Body of pancreas (tissue), 4 donors: ENCODE results near the gene OSBPL2. TPM values are rescaled to one million over a fixed set of nuclear protein-coding genes. Genes with fewer than 3 reads are reported as not detected.

Experiments used
- ATAC-seq: fragments of 150-250 bp; one replicate; pipeline ENCODE4 v1.9.1; 2016
- DNase-seq, 4 donors: peaks; one replicate each; pipeline ENCODE4 v3.0.0-alpha.2; 2019
- H3K27ac ChIP-seq, 4 donors: fragments of 200-600 bp; sonication (generic); 1 replicate in 3 of 4; 2 replicates in 1 of 4; pipeline versions ENCODE4 v1.5.1 to v1.6.1; 2016 to 2019; ENCODE audit warnings: mild to moderate bottlenecking in 1 of 4, mixed read lengths in 1 of 4, moderate library complexity in 1 of 4
- H3K27me3 ChIP-seq, 2 donors: fragments of 200-600 bp; sonication (generic); one replicate each; pipeline ENCODE4 v1.6.0; 2016; ENCODE audit warnings: mild to moderate bottlenecking in 1 of 2
- H3K36me3 ChIP-seq, 2 donors: fragments of 200-600 bp; sonication (generic); replicated peaks in 1 of 2; 2 replicates each; pipeline ENCODE4 v1.5.1; 2016; ENCODE audit warnings: low read depth in 2 of 2; ENCODE audit not compliant: insufficient read depth in 1 of 2
- H3K4me1 ChIP-seq: fragments of 200-600 bp; sonication (generic); one replicate; pipeline ENCODE4 v1.6.0; 2016
- H3K4me3 ChIP-seq, 2 donors: fragments of 200-600 bp; sonication (generic); 1 replicate in 1 of 2; 2 replicates in 1 of 2; pipeline ENCODE4 v1.5.1; 2016 to 2019
- H3K9me3 ChIP-seq, 3 donors: fragments of 200-600 bp; sonication (generic); 1 replicate in 2 of 3; 2 replicates in 1 of 3; pipeline ENCODE4 v1.5.1; 2016
- POLR2A ChIP-seq, 3 donors: fragments of 450-650 bp; IDR thresholded peaks; one replicate each; pipeline ENCODE4 v1.6.1; 2016; ENCODE audit warnings: antibody characterized with exemption in 3 of 3, mild to moderate bottlenecking in 2 of 3
- WGBS, 2 donors: methylation state at CpG; one replicate each; pipeline ENCODE4 v1.1.5; 2017; 5-methylcytosine and 5-hydroxymethylcytosine counted together
- intact Hi-C: fragments of 100-400 bp; cut with DNase I; formaldehyde crosslinking; loops from one replicate; pipeline ENCODE4 v1.15.1; 2023
- total RNA-seq, 2 donors: library from RNA; depleted of rRNA; stranded (reverse); fragments of >200 nt; gene quantifications; one replicate each; pipeline ENCODE4 v1.1.0, GENCODE V29; 2016
- TF ChIP-seq, protein P1 (sequence below), 7 experiments: fragments of 450-650 bp in 4 of 7; fragments of 200-600 bp in 3 of 7; sonication (generic) in 3 of 7; IDR thresholded peaks; one replicate each; pipeline ENCODE4 v1.5.1; 2016 to 2019; ENCODE audit warnings: antibody characterized with exemption in 7 of 7

OSBPL2 gene
- total RNA-seq, 2 donors from 2014 or later, result 54.5 to 71.9 TPM

GRCh38 chr20:62197801-62198200 is 40.5 kb upstream of the OSBPL2 start:
- peaks cover 14 to 19% of the 10 kb centered on the region in 2 donors for H3K36me3 ChIP-seq

GRCh38 chr20:62198496-62198895 is 39.8 kb upstream of the OSBPL2 start:
- intact Hi-C loops, result no loop called here
- ATAC-seq, result no peak
- H3K4me3 ChIP-seq, result no peak overlapping the region
- no peak for TF ChIP-seq POLR2A (IDR thresholded peaks at IDR 0.05)
- TF ChIP-seq, protein P1, sequence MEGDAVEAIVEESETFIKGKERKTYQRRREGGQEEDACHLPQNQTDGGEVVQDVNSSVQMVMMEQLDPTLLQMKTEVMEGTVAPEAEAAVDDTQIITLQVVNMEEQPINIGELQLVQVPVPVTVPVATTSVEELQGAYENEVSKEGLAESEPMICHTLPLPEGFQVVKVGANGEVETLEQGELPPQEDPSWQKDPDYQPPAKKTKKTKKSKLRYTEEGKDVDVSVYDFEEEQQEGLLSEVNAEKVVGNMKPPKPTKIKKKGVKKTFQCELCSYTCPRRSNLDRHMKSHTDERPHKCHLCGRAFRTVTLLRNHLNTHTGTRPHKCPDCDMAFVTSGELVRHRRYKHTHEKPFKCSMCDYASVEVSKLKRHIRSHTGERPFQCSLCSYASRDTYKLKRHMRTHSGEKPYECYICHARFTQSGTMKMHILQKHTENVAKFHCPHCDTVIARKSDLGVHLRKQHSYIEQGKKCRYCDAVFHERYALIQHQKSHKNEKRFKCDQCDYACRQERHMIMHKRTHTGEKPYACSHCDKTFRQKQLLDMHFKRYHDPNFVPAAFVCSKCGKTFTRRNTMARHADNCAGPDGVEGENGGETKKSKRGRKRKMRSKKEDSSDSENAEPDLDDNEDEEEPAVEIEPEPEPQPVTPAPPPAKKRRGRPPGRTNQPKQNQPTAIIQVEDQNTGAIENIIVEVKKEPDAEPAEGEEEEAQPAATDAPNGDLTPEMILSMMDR (IDR thresholded peaks at IDR 0.05), result no peak
- H3K36me3 ChIP-seq, result peaks cover 14 to 19% of the 10 kb centered on the region in 2 donors
- no peak for DNase-seq
- H3K4me1 ChIP-seq, result no peaks in the 10 kb centered on the region
- no peaks in the 10 kb centered on the region for H3K9me3 ChIP-seq
- H3K27ac ChIP-seq, result no peak overlapping the region
- WGBS, 2 donors, result 91 to 100% methylated on average over 11 to 17 of the region's 17 CpGs
- no peaks in the 10 kb centered on the region for H3K27me3 ChIP-seq

More at GRCh38 chr20:62197801-62198200, 40.5 kb upstream of the OSBPL2 start:
- Histone ChIP-seq H3K4me1 (no peaks in the 10 kb centered on the region), H3K4me3 (no peak overlapping the region), H3K27ac (no peak overlapping the region), H3K9me3 (no peaks in the 10 kb centered on the region), H3K27me3 (no peaks in the 10 kb centered on the region)
- intact Hi-C loops, result no loop called here
- WGBS, 2 donors, result 93% methylated on average over 17 to 18 of the region's 18 CpGs
- DNase-seq (no peak), ATAC-seq (no peak)
- TF ChIP-seq, protein P1 (IDR thresholded peaks at IDR 0.05), result no peak
- no peak for TF ChIP-seq POLR2A (IDR thresholded peaks at IDR 0.05)

DNA sequence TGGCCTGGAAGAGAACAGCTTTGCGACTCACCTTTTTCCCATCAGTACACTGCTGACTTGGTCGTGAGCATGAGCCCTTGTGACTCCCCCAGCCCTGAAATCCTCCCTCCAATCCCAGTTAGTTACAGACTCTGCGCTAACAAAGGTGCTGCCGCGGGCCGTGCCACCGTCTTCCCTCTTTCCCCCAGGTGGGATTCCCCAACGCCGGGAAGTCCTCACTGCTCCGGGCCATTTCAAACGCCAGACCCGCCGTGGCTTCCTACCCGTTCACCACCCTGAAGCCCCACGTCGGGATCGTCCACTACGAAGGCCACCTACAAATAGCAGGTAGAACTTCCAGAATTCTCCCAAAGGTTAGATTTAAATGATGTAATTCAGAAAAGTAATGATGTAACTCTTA is 39.4 kb upstream of the OSBPL2 start:
- DNase-seq (no peak), ATAC-seq (no peak)
- Histone ChIP-seq H3K27me3 (no peaks in the 10 kb centered on the region), H3K36me3 (peaks cover 14 to 19% of the 10 kb centered on the region in 2 donors), H3K4me1 (no peaks in the 10 kb centered on the region), H3K27ac (no peak overlapping the region), H3K9me3 (no peaks in the 10 kb centered on the region), H3K4me3 (no peak overlapping the region)
- TF ChIP-seq, protein P1 (IDR thresholded peaks at IDR 0.05), result no peak
- TF ChIP-seq POLR2A (IDR thresholded peaks at IDR 0.05), result no peak
- WGBS, 2 donors, result 96 to 97% methylated on average over 18 of the region's 18 CpGs
- intact Hi-C loops, result no loop called here

DNA sequence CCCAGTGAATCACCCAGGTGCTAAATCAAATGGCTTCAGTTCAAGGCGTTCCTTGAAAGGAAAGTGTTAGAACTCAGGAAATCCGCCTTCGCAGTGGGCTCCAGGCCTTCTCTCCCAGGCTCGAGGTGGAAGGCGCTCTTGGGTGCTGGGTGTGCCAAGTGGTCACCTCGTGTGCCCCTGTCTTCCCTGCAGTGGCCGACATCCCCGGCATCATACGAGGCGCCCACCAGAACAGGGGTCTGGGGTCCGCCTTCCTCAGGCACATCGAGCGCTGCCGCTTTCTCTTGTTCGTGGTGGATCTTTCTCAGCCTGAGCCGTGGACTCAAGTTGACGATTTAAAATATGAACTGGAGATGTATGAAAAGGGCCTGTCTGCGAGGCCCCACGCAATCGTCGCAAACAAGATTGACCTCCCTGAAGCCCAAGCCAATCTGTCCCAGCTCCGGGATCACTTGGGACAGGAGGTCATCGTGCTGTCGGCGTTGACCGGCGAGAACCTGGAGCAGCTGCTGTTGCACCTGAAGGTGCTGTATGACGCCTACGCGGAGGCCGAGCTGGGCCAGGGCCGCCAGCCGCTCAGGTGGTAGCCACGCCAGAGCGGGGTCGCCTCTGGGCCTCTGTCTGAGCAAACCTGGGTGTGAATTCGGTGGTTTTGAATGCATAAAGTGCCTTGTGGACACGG is 37.7 kb upstream of the OSBPL2 start:
- peaks cover 14 to 19% of the 10 kb centered on the region in 2 donors for H3K36me3 ChIP-seq
- TF ChIP-seq, protein P1 (IDR thresholded peaks at IDR 0.05), result no peak
- TF ChIP-seq POLR2A (IDR thresholded peaks at IDR 0.05), result no peak
- no peak for ATAC-seq
- no peak overlapping the region for H3K4me3 ChIP-seq
- no peak overlapping the region for H3K27ac ChIP-seq
- DNase-seq, result no peak
- intact Hi-C loops, result no loop called here
- H3K27me3 ChIP-seq, result no peaks in the 10 kb centered on the region
- H3K9me3 ChIP-seq, result no peaks in the 10 kb centered on the region
- H3K4me1 ChIP-seq, result no peaks in the 10 kb centered on the region
- 93 to 94% methylated on average over 21 to 36 of the region's 38 CpGs for WGBS, 2 donors
